ENCODE results near the gene TBC1D5.

- TF ChIP-seq POLR2A (IDR thresholded peaks at IDR 0.05) = no peak
- no peak for TF ChIP-seq CTCF (IDR thresholded peaks at IDR 0.05)
These were observed 342.8 kb downstream of the TBC1D5 start for GRCh38 chr3:17399586-17399985.
